Coronary artery (tissue), 2 donors: ENCODE results near the gene C3orf22.
A peak's percentile ranks its signal among the peaks of the same experiment; 100 is the strongest.

ENCODE experiments used
- DNase-seq: peaks from one replicate; pipeline ENCODE4 v3.0.0-alpha.2; 2017; ENCODE audit warnings: low spot score
- H3K27ac ChIP-seq, 2 donors: fragments of 200-600 bp; sonication (generic); one replicate each; pipeline ENCODE4 v1.5.1; 2016 to 2019
- H3K4me3 ChIP-seq: fragments of 200-600 bp; sonication (generic); 2 replicates; pipeline ENCODE4 v1.5.1; 2016; ENCODE audit warnings: mild to moderate bottlenecking, moderate library complexity
- TF ChIP-seq, protein P1 (sequence below): fragments of 200-600 bp; sonication (generic); IDR thresholded peaks from one replicate; pipeline ENCODE4 v1.5.1; 2019; ENCODE audit warnings: antibody characterized with exemption

Gene C3orf22

DNA sequence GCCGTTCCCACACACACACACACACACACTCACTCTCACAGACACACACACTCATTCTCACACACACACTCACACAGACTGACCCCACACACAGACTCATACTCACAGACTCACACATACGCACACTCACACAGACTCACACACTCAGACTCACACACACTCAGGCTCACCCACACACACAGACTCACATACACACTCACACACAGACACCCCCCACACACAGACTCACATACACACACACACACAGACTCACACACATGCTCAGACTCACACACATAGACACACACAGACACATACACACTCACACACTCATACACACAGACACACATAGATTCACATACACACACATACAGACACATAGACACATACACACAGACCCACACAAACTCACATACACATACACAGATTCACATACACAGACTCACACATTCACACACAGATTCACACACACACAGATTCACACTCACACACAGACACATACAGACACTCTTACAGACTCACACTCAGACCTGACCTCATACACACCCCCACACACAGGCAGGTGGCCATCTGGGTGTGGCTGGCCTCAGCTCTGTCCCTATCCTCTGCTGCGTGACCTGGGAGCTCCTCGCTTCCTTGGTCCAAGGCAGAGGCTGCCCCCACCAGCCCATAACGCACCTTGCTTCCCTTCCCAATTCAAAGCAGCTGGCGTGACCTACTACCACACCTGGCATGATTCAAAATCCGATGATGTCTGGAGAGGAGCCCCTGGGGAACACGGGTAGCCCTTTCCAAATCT lies 1.9 kb downstream of the C3orf22 start:
- Histone ChIP-seq H3K4me3 (no peak overlapping the region), H3K27ac (no peak overlapping the region)
- no peak for DNase-seq
- TF ChIP-seq, protein P1, sequence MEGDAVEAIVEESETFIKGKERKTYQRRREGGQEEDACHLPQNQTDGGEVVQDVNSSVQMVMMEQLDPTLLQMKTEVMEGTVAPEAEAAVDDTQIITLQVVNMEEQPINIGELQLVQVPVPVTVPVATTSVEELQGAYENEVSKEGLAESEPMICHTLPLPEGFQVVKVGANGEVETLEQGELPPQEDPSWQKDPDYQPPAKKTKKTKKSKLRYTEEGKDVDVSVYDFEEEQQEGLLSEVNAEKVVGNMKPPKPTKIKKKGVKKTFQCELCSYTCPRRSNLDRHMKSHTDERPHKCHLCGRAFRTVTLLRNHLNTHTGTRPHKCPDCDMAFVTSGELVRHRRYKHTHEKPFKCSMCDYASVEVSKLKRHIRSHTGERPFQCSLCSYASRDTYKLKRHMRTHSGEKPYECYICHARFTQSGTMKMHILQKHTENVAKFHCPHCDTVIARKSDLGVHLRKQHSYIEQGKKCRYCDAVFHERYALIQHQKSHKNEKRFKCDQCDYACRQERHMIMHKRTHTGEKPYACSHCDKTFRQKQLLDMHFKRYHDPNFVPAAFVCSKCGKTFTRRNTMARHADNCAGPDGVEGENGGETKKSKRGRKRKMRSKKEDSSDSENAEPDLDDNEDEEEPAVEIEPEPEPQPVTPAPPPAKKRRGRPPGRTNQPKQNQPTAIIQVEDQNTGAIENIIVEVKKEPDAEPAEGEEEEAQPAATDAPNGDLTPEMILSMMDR: no peak

DNA sequence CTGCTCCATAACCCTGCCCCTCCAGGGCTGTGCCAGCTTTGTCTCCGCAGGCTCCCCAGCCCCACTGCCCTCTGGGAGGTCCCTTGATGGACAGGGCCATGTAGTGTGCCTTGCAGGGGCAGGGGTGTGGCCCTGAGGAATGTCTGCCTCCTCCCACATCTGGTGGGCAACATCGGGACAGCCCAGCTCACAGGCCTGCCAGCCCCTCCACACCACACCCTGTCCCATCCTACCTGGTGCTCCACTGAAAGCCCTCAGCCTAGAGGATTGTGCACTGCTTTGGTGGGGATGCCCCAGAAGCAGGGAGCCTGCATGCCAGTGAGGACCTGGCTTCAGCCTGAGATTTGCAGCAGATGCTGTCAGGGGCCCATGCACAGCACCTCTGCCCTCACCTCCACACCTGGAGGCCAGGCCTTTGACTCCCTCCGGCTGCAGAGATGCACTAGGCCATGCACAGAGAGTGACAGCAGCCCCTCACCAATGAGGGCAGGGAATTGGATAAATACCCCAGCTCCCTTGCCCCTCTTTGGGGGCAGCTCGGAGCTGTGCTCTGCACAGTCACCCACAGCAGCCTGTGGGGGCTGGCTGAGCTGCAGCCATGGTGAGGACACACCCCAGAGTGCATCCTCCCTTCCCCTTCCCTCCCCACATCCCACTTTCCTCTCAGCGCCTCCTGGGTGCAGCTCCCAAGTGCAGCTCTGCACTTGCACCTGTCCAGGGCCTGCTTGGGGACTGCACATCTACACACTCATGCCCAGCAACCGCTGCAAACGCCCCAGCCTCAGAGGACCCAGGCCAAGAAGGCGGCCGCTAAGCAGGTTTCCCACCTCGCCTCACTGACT lies 2.7 kb downstream of the C3orf22 start:
- Histone ChIP-seq H3K27ac (no peak overlapping the region), H3K4me3 (no peak overlapping the region)
- DNase-seq: peak; percentile 60
- TF ChIP-seq, protein P1: no peak

DNA sequence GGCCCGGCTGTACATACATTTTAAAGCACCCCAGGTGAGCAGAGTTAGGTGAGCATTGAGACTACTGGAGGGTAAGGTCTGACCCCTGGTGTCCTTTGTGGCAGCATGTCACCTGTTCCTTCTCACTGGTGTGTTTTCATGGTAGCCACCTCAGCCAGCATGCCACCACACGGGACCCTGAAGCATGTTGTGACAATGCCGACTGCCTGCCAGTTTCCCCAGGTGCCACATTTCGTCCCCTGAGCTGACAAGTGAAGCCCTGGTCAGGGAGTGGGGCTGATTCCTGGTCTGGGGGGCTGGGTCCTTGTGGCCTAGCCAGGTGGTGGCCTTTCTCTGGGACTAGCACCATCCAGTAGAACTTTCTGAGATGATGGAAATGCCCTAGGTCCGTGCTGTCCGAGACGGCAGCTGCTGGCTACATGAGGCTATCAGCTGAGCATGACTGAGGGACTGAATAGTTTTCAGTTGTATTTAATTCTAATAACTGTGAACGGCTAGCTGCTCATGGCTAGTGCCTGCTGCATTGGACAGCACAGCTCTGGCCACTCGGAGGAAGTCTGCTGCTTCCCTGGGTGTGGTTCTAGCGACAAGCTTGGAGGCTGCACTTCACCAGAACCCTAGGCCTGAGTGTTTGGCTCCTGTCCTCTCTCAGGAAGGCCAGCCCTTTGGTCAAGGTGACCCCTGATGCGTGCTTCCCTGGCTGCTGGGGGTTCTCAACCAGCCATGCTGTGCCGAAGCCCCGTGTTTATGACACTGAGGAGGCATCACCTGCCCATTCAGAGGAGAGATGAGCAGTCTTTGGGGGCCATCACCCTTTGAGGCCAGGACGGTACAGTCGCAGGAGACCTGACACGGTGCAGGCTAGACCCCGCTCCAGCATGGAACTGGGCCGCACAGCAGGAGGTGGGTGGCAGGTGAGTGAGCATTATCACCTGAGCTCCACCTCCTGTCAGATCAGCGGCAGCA lies 3.9 kb downstream of the C3orf22 start:
- Histone ChIP-seq H3K4me3 (no peak overlapping the region), H3K27ac (no peak overlapping the region)
- TF ChIP-seq, protein P1: no peak
- peak; percentile 41 for DNase-seq

DNA sequence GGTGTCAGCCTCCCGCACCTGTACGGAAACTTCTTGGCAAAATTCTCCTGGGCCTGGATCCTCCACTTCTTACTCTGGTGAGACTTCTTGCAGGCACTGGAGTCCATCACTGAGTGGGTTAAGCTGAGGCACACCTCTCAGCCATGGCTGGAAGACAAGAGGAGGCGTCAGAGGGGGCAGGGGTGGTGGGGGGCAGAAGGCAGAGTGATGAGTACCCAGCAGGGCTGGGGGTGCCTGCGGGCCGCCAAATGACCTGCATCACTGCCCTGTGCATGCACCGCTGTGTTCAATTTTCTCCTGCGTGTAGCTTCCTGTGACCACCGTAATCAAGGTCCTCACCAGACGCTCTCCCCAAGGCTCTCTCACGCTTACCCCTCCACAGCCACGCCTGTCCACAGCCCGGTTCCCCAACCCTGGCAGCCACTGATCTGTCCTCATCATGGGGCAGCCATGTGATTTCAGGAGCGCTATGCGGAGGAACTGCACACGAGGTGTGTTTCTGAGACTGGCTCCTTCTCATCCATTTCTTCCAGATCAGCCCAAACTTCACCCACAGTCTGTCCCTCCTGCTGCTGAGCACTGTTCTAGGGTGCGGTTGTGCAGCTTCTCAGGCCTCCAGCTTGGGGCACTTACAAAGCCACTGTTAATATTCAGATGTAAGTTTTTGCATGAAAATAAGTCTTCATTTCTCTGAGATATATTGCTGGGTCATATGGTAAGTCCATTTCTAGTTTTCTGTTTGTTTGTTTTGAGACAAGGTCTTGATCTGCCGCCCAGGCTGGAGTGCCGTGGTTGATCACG lies 5.2 kb downstream of the C3orf22 start:
- peak; percentile 35 for DNase-seq
- Histone ChIP-seq H3K27ac (no peak overlapping the region), H3K4me3 (no peak overlapping the region)
- TF ChIP-seq, protein P1: no peak

DNA sequence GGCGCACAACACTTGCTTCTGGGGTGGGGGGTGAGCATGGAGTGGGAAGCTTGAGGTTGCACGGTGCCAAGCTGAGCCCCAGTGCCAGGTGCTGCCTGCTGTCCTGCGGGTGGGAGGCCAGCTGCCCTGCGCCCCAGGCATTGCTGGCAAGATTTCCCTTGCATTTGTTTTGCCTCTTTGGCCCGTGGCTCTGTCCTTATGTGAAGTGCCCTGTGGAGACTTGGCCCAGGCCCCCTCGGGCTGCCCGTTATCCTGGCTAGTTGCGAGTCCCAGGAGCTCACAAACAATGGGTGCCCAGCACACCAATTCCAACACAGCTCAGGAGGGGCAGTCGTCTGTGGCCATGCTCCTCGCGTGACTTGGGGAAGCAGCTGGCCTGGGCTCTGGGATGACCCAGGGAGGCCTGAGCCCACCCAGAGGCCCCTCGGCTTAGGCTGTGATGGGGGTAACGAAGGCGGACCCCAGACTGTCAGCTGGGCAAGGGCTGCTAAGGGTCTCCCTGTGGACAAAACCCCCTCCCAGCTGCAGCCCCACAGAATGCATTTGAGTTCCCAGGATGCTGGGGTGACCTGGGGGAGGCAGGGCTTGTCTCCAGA lies 5.9 kb downstream of the C3orf22 start:
- TF ChIP-seq, protein P1: no peak
- Histone ChIP-seq H3K4me3 (no peak overlapping the region), H3K27ac (no peak overlapping the region)
- DNase-seq: peak; percentile 55
